HG03378 (cell line): ENCODE results near the gene ECHS1.
"Not testable (repeated sequence)": the region's sequence is repeated elsewhere in the genome, so short reads cannot be mapped to it uniquely, and the experiment has no call there.

Source experiments
- ATAC-seq: cut with Tn5 transposase; IDR thresholded peaks from one replicate; pipeline ENCODE4 v1.9.1; 2021; ENCODE audit warnings: mild to moderate bottlenecking, moderate library complexity; ENCODE audit not compliant: unreplicated experiment

ECHS1 gene

DNA sequence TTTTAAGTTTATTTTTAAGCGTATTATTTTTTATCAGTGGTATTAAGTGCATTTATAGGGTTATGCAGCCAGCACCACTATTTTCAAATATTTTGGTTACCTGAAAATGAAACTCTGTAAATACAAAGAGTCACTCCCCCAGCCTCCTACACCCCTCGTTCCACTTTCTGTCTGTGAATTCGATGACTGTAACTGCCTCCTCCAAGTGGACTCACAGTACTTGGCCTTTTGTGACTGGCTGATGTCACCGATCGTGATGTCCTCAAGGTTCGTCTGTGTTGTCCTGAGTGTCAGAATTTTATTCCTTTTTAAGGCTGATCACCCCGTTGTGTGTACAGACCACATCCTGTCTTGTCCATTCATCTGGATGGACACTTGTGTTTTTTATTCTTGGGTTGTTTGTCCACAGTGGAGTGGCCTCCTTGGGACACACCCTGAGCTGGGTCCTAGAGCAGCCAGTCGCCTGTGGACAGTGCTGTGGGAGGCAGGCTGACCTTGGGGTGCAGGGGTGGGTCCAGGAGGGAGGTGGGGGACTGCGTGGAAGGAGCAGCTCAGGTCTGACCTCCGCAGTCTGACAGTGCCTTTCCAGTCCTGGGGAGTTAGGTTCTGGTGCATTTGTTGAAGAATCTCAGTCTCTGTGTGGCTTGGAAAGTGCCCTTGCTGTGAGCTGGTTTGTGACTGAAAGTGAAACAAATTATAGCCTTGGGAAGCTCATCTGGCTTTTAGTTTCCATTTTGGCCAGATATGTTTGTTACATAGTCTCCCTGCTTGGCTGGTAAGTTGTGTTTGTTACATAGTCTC is 27.7 kb upstream of the ECHS1 start:
- ATAC-seq = peak; percentile 58

DNA sequence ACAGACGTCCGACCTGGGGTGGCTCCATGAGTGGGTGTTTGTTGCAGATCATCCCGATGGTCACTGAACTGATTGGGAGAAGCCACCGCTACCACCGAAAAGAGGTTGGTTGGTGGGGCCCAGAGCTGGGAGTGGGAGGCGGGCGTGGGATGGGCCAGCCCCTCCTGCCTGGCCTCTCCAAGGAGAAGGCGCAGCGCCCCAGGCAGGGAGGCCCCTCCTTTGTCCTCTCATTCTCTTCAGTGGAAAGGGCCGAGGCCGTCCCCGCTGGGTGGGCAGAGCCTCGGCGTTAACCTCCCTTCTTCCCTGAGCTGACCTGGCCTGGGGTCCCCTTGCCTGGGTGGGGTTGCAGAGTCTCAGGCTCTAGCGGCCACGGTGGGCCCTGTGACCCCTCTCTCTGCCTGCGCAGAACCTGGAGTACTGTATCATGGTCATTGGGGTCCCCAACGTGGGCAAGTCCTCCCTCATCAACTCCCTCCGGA is 26.0 kb upstream of the ECHS1 start:
- ATAC-seq = no peak

- ATAC-seq = no peak
Measured at GRCh38 chr10:133397938-133398337, 24.8 kb upstream of the ECHS1 start.

GRCh38 chr10:133396035-133396624 is 23.0 kb upstream of the ECHS1 start:
- no peak for ATAC-seq

- ATAC-seq = no peak
Measured at GRCh38 chr10:133394801-133395221, 21.7 kb upstream of the ECHS1 start.

GRCh38 chr10:133394064-133394663 is 21.0 kb upstream of the ECHS1 start, which contains the start of gene MTG1:
TSS of gene MTG1 (plus strand) at chr10:133394157. CDS start at chr10:133394221, 64 bp downstream.
- peak; percentile 44 for ATAC-seq

DNA sequence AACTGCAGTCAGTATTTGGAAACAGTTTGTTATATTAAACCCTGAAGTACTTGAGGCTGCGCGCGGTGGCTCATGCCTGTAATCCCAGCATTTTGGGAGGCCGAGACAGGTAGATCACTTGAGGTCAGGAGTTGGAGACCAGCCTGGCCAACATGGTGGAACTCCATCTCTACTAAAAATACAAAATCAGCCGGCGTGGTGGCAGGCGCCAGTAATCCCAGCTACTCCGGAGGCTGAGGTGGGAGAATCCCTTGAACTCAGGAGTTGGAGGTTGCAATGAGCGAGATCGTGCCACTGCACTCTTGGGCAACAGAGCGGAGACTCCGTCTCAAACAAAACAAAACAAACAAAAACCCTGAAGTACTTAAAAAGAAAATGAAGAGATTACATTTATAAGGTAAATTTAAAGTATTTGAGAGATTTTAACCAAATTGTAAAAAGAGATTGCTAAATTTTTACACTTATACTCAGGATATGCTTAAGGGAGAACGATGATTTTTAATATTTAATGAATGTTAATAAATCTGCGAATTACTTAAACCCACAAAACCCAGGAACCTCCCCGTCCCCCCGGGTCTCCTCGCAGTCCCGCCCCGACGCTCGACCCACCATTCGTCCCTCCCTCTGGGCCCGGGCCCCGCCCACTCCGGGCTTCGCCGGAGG is 20.4 kb upstream of the ECHS1 start:
- ATAC-seq = no peak

DNA sequence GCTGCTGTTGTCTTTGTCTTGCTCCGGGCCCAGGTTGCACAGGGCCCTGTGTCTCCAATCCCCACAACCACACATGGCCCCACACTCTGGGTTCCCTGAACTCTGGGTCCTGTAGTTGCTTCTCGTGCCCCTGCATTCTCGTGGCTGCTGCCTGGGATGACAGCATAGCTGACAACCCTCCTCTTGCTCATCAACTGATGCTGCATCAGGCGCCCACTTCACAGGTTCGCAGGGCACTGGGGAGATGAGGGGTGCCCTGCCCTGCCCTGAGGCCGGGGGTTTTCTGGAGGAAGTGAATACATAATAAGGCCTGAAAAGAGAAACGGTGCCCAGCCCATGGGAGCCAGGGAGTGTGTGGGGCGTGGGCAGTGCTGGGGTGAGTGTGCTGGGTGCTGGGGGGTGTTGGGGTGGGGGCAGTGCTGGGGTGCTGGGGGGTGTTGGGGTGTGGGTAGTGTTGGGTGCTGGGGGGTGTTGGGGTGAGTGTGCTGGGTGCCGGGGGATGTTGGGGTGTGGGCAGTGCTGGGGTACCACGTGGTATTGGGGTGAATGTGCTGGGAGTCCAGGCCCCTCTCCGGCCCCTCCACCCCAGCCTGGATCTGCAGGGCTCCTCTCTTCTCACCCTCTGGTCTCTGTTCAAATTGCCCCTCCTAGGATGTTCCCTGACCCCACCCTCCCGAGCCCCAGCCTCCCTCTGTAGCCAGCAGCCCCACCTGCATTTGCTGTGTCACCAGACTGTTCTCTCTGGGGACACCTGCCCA is 18.8 kb upstream of the ECHS1 start:
- ATAC-seq = no peak

- ATAC-seq = no peak
Measured at GRCh38 chr10:133391249-133391635, 18.1 kb upstream of the ECHS1 start.

- no peak for ATAC-seq
Measured at GRCh38 chr10:133390597-133391248, 17.6 kb upstream of the ECHS1 start.

DNA sequence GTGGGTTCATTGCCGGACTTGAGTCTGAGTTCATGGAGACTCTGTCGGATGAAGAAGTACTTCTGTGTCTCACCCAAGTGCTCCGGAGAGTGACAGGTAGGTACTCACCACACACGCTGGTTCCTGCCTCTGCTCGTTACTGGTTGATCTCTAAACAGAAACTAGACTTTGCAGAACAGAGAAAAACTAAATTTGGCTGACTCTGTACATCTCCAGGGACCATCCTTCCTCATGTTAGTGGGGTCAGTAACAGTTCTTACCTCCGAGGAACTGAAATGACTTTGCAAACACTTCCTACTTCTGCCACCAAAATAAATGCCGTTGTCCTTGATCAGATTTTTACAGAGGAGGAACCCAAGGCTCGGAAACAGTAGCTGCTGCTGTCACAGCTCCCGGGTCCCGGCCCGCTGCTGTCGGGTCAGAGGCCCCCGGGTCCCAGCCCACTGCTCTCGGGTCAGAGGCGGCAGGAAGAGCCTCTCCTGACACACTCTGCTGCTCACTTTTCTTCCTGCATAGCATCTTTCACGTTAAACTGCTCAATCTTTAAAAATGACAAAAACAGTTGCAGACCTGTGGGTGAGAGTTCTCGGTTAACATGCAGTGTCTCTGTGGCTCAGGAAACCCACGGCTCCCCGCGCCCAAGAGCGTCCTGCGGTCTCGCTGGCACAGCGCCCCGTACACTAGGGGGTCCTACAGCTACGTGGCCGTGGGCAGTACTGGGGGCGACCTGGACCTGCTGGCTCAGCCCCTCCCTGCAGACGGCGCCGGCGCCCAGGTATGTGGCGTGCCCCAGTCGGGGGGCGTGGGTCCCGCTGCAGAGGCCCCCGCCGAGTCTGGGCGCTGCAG is 16.0 kb upstream of the ECHS1 start:
- peak; percentile 90 for ATAC-seq

DNA sequence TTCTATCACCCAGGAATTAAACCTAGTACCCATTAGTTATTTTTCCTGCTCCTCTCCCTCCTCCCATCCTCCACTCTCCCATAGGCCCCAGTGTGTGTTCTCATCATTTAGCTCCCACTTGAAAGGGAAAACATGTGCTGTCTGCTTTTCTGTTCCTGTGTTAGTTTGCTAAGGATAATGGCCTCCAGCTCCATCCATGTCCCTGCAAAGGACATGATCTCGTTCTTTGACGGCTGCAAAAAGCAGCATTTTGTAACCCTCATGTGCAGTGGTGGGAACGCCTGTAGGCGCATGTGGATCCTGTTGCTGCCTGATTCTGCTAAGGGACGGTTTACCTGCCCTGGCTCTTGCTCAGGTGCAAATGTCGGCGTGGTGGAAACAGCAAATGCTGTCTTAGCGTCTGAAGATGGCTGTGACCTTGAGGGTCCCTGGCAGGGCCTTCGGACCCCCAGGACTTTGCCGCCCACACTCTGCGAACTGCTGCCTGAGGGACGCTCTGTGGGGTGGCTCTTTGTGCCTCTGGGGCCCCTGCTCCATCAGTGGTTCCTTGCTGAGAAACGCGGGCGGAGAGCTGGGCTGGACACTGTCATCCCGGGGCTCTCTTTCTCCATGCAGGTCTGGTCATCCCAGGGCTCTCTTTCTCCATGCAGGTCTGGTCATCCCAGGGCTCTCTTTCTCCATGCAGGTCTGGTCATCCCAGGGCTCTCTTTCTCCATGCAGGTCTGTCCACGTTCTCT is 15.2 kb upstream of the ECHS1 start:
- no peak for ATAC-seq

DNA sequence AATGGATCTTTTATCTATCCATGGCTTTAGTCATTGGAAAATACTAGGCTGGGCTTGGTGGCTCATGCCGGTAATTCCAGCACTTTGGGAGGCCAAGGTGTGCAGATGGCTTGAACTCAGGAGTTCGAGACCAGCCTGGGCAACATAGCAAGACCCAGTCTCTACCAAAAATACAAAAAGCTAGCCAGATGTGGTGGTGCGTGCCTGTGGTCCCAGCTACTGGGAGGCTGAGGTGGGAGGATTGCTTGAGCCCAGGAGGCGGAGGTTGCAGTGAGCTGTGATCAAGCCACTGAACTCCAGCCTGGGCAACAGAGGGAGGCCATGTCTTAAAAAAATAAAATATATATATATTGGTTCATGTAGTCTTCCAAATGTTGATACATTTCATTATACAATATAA is 13.8 kb upstream of the ECHS1 start:
- not testable (repeated sequence) for ATAC-seq

DNA sequence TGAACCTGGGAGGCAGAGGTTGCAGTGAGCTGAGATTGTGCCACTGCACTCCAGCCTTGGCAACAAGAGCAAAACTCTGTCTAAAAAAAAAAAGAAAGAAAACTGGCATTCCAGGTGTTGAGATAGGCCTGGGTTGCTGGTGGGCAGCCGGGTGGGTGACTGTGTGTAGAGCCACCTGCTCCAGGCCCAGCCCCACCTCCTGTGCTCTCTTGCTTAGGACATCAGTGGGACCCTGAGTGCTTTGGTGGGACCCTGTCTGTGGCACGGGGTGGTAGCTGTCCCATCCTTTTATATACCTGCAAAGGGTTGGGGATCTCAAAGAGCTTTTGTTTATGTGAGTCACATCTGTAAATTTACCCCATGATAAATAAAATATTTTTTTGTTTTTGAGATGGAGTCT is 12.1 kb upstream of the ECHS1 start:
- no peak for ATAC-seq

DNA sequence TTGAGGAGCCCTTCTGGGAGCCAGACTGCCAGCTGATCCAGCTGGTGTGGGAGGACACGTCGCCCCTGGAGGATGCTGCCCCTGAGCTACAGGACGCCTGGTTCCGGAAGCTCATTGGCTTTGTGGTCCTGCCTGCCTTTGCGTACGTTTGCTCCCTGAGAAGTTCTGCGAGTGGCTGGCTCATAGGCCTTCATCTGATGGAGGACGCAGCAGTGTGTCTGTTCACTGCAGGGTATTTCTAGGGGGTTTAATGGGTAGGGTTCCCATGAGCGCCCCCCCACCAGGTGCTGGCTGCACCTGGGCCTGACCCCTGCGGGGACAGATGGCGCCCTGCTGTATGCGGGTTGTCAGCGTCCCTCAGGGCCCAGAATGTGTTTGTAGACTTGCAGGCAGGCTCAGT is 10.9 kb upstream of the ECHS1 start:
- no peak for ATAC-seq

DNA sequence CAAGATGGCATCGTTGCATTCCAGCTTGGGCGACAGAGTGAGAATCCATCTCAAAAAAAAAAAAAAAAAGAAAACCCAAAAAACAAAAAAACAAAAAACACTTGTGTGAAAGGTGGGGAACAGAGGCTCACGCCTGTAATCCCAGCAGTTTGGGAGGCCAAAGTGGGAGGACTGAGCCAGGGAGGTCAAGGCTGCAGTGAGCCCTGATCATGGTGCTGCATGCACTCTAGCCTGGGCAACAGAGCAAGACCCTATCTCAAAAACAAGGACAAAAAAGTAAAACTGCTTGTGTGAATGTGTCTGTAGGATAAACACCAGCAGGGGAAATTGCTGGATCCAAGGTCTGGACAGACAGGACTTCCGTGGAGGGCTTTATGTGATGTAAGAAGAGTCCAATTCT is 10.4 kb upstream of the ECHS1 start:
- ATAC-seq = no peak

DNA sequence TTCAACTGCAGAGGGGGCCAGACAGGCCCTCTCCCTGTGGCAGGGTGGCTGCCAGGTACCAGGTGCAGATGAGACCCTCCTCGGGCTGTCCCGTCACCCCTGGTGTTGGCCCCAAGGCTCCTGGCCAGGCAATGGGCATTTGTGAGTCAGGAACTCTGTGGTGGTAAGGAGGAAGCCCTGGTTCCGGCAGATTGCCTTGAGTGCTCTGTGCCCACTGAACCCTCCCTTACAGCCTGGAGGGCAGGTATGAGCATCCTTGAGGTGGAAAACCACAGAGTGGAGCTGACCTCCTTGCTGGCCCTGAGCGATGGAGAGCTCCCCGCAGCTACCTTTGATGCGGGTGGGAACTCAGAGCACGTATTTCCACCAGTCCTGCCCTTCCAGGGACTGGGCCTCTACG is 7.9 kb upstream of the ECHS1 start:
- ATAC-seq = no peak

DNA sequence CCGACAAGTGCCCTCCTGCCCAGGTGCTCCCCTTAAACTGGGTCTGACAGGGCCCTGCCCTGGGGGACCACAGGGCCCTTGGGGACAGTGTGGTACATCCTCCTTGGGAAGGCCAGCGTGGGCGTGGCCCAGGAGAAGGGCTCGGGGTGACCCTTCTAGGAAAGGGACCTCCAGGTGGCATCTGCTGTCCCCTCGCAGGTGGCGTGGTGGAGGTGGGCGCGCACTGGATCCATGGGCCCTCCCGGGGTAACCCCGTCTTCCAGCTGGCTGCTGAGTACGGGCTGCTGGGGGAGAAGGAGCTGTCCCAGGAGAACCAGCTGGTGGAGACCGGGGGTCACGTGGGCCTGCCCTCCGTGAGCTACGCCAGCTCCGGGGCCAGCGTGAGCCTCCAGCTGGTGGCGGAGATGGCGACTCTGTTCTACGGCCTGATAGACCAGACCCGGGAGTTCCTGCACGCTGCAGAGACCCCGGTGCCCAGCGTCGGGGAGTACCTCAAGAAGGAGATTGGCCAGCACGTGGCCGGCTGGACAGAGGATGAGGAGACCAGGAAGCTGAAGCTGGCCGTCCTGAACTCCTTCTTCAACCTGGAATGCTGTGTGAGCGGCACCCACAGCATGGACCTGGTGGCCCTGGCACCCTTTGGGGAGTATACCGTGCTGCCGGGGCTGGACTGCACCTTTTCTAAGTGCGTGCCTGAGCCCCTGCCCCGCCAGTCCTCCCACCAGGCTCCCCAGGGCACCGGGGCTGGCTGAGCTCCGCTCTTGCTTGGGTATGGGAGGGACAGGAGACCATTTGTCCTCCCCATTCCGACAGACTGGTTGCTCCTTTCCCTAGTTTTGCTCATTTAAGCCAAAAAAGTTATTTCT is 6.9 kb upstream of the ECHS1 start:
- ATAC-seq = no peak
